A549 (cell line): ENCODE results near the gene OR2V1. TPM values are rescaled to one million over a fixed set of nuclear protein-coding genes. Genes with fewer than 3 reads are reported as not detected.

Experiments used
- ATAC-seq, 2 experiments: fragments of 200-7000 bp in 1 of 2; fragments of >200 bp in 1 of 2; cut with Nextera tagmentation in 1 of 2; cut with Tn5 transposase in 1 of 2; 3 replicates each; pipeline versions ENCODE4 v1.8.0 to v1.9.1; 2018 to 2020; ENCODE audit warnings: mild to moderate bottlenecking in 1 of 2, moderate library complexity in 1 of 2
- CTCF ChIA-PET: fragments of 300-600 bp; sonication (Branson Sonifier 250); formaldehyde crosslinking; extraction: SDS; loops from one replicate; lab custom pipeline; 2021; ENCODE audit warnings: antibody characterized with exemption, inconsistent platforms; lab: Yijun Ruan, JAX
- POLR2A ChIA-PET: fragments of 350-600 bp; formaldehyde crosslinking; extraction: SDS; loops from one replicate; lab custom pipeline; 2021; ENCODE audit warnings: antibody characterized with exemption, inconsistent platforms; lab: Yijun Ruan, JAX
- DNase-seq, 2 experiments: peaks; one replicate each; pipeline versions ENCODE4 v3.0.0 to v3.0.0-alpha.2; 2011 to 2016; ENCODE audit warnings: low read depth in 1 of 2, low spot score in 1 of 2
- FAIRE-seq: peaks from 2 replicates; lab custom pipeline; 2011; peaks lifted over from hg19 to GRCh38; lab: Jason Lieb, UNC
- H3K27ac ChIP-seq, 2 experiments: fragments of >200 bp; sonication (Bioruptor Twin); formaldehyde crosslinking; 3 replicates each; pipeline ENCODE4 v1.5.1; 2016 to 2017
- H3K4me1 ChIP-seq: fragments of >200 bp; sonication (Bioruptor Twin); formaldehyde crosslinking; 3 replicates; pipeline ENCODE4 v1.6.1; 2016
- H3K4me2 ChIP-seq: fragments of >200 bp; sonication (Bioruptor Twin); formaldehyde crosslinking; 3 replicates; pipeline ENCODE4 v1.6.1; 2016
- H3K4me3 ChIP-seq: fragments of >200 bp; sonication (Bioruptor Twin); formaldehyde crosslinking; 3 replicates; pipeline ENCODE4 v1.5.1; 2016
- H3K9me3 ChIP-seq: fragments of >200 bp; sonication (Bioruptor Twin); formaldehyde crosslinking; 3 replicates; pipeline ENCODE4 v1.6.1; 2016
- BCL3 ChIP-seq: fragments of >200 bp; sonication (Bioruptor Twin); formaldehyde crosslinking; IDR thresholded peaks from 3 replicates; pipeline ENCODE4 v1.6.1; 2016
- BHLHE40 ChIP-seq: IDR thresholded peaks from 2 replicates; pipeline ENCODE4 v1.6.1; 2012; ENCODE audit warnings: low read depth, low read length, inconsistent platforms
- CHD4 ChIP-seq: fragments of 200-600 bp; sonication (generic); IDR thresholded peaks from 2 replicates; pipeline ENCODE4 v1.6.1; 2016; ENCODE audit warnings: antibody characterized with exemption, mild to moderate bottlenecking, borderline replicate concordance
- CTCF ChIP-seq: fragments of >200 bp; sonication (Bioruptor Twin); formaldehyde crosslinking; IDR thresholded peaks from 3 replicates; pipeline ENCODE4 v1.5.1; 2016
- EP300 ChIP-seq, 2 experiments: fragments of >200 bp; sonication (Bioruptor Twin); formaldehyde crosslinking; IDR thresholded peaks; 2 replicates in 1 of 2; 3 replicates in 1 of 2; pipeline ENCODE4 v1.6.1; 2016 to 2017
- ESRRA ChIP-seq: fragments of 150-350 bp; IDR thresholded peaks from 2 replicates; pipeline ENCODE4 v1.6.1; 2014; ENCODE audit warnings: mild to moderate bottlenecking, low read length, borderline replicate concordance
- FOSB ChIP-seq: fragments of 250-450 bp; sonication (Bioruptor Pico); IDR thresholded peaks from 2 replicates; pipeline ENCODE4 v1.5.0; 2020; ENCODE audit warnings: mild to moderate bottlenecking, moderate library complexity
- HEYL ChIP-seq: fragments of 250-450 bp; sonication (Bioruptor Pico); IDR thresholded peaks from 2 replicates; pipeline ENCODE4 v1.8.0; 2021; ENCODE audit warnings: mild to moderate bottlenecking, moderate library complexity
- HMGXB4 ChIP-seq: fragments of 250-450 bp; sonication (Bioruptor Pico); IDR thresholded peaks from 2 replicates; pipeline ENCODE4 v1.5.0; 2021; ENCODE audit warnings: mild to moderate bottlenecking, moderate library complexity, borderline replicate concordance
- HOXA7 ChIP-seq: fragments of 250-450 bp; sonication (Bioruptor Pico); IDR thresholded peaks from 2 replicates; pipeline ENCODE4 v1.5.0; 2020; ENCODE audit warnings: mild to moderate bottlenecking, moderate library complexity
- HOXB5 ChIP-seq: fragments of 250-450 bp; sonication (Bioruptor Pico); IDR thresholded peaks from 2 replicates; pipeline ENCODE4 v1.5.0; 2020; ENCODE audit warnings: mild to moderate bottlenecking, moderate library complexity
- JUN ChIP-seq, 2 experiments: fragments of >200 bp; sonication (Bioruptor Twin); formaldehyde crosslinking; IDR thresholded peaks; 2 replicates in 1 of 2; 3 replicates in 1 of 2; pipeline ENCODE4 v1.6.1; 2016 to 2017
- KDM1A ChIP-seq: fragments of 200-600 bp; sonication (generic); IDR thresholded peaks from 2 replicates; pipeline ENCODE4 v1.6.1; 2016; ENCODE audit warnings: low read depth, mild to moderate bottlenecking
- MAX ChIP-seq: IDR thresholded peaks from 2 replicates; pipeline ENCODE4 v1.6.1; 2012
- NPAS2 ChIP-seq: fragments of 250-450 bp; sonication (Bioruptor Pico); IDR thresholded peaks from 2 replicates; pipeline ENCODE4 v1.8.0; 2022; ENCODE audit warnings: mild to moderate bottlenecking, moderate library complexity, borderline replicate concordance
- NR3C1 ChIP-seq: fragments of >200 bp; sonication (Bioruptor Twin); formaldehyde crosslinking; IDR thresholded peaks from 3 replicates; pipeline ENCODE4 v1.6.1; 2017
- POLR2A ChIP-seq: IDR thresholded peaks from 2 replicates; pipeline ENCODE4 v1.6.1; 2012; ENCODE audit warnings: mild to moderate bottlenecking, low read length
- POLR2AphosphoS2 ChIP-seq: conservative IDR thresholded peaks from 2 replicates; pipeline ENCODE4 v1.6.1; 2012; ENCODE audit warnings: low read length, improper control_type of control experiment, inconsistent platforms
- RAD21 ChIP-seq, 2 experiments: fragments of >200 bp in 1 of 2; sonication (Bioruptor Twin) in 1 of 2; formaldehyde crosslinking in 1 of 2; IDR thresholded peaks in 1 of 2; conservative IDR thresholded peaks in 1 of 2; 2 replicates in 1 of 2; 3 replicates in 1 of 2; pipeline ENCODE4 v1.6.1; 2012 to 2018; ENCODE audit warnings: inconsistent platforms in 1 of 2
- RCOR1 ChIP-seq: fragments of 150-350 bp; IDR thresholded peaks from 2 replicates; pipeline ENCODE4 v1.6.1; 2014; ENCODE audit warnings: antibody characterized with exemption, low read length, low read depth
- RFX5 ChIP-seq: fragments of 450-650 bp; IDR thresholded peaks from 2 replicates; pipeline ENCODE4 v1.7.1; 2014; ENCODE audit warnings: antibody characterized with exemption, mild to moderate bottlenecking, moderate library complexity
- SMC3 ChIP-seq: fragments of >200 bp; sonication (Bioruptor Twin); formaldehyde crosslinking; IDR thresholded peaks from 3 replicates; pipeline ENCODE4 v1.6.1; 2018; ENCODE audit warnings: inconsistent platforms
- TP53 ChIP-seq: fragments of 250-450 bp; sonication (Bioruptor Pico); IDR thresholded peaks from 2 replicates; pipeline ENCODE4 v1.5.0; 2021; ENCODE audit warnings: mild to moderate bottlenecking, moderate library complexity
- ZC3H11A ChIP-seq: fragments of 450-650 bp; IDR thresholded peaks from 2 replicates; pipeline ENCODE4 v1.6.1; 2014; ENCODE audit warnings: antibody characterized with exemption, mild to moderate bottlenecking
- ZNF302 ChIP-seq: fragments of 250-450 bp; sonication (Bioruptor Pico); IDR thresholded peaks from 2 replicates; pipeline ENCODE4 v1.9.0; 2021; ENCODE audit warnings: inconsistent platforms, mild to moderate bottlenecking, moderate library complexity
- ZSCAN20 ChIP-seq: fragments of 250-450 bp; sonication (Bioruptor Pico); IDR thresholded peaks from 2 replicates; pipeline ENCODE4 v1.8.0; 2022; ENCODE audit warnings: mild to moderate bottlenecking, moderate library complexity
- WGBS: methylation state at CpG from one replicate; pipeline ENCODE4 v1.1.6; 2017; ENCODE audit errors: missing lambda C conversion rate; 5-methylcytosine and 5-hydroxymethylcytosine counted together
- polyA plus RNA-seq, 4 experiments: library from polyadenylated mRNA; depleted of rRNA in 3 of 4; stranded (reverse); fragments of >200 nt; fragmentation: RNase III in 1 of 4; extraction: RNeasy Plus Mini Kit Qiagen cat#74134 plus additional on column Dnase treatment in 1 of 4; gene quantifications; 2 replicates in 3 of 4; 3 replicates in 1 of 4; pipeline ENCODE4 v1.2.3, GENCODE V29; 2011 to 2017

The OR2V1 gene
- polyA plus RNA-seq, 2 of the 4 experiments (the other 2 are of a cell fraction): not detected

- FAIRE-seq (peak; percentile 18), ATAC-seq (peak; percentile 78 to 90), DNase-seq (peak; percentile 87 to 91)
- Histone ChIP-seq H3K4me1 (peaks cover 22% of the 10 kb centered on the region), H3K4me3 (no peak overlapping the region; the same call in 2 of the 3 replicates), H3K27ac (peak overlapping the region; percentile 90 to 99), H3K4me2 (peak overlapping the region; percentile 91), H3K9me3 (no peaks in the 10 kb centered on the region)
- TF ChIP-seq NR3C1 (no peak), HOXB5 (no peak), SMC3 (peak; percentile 84), BCL3 (no peak), RFX5 (no peak), CTCF (peak; percentile 91), RAD21 (conservative IDR thresholded peaks at IDR 0.05 in 1 of 2, IDR thresholded peaks at IDR 0.05 in 1 of 2) (peak; percentile 90 to 91), MAX (peak; percentile 63), HEYL (CRISPR knock-in tag) (no peak)
- ChIA-PET CTCF (interaction anchor here (0.6 to 2.7 kb wide), 30 partner anchors 9 to 396 kb away, joined by 3 to 15 read pairs (median 5); partner anchors contain the start of gene OR2V2), POLR2A (no interaction called here)
- WGBS: 44% methylated on average over 20 of the region's 20 CpGs
Measured at GRCh38 chr5:181159286-181160151, 28.6 kb upstream of the OR2V1 start.

- Histone ChIP-seq H3K4me1 (peaks cover 22% of the 10 kb centered on the region), H3K4me3 (no peak overlapping the region), H3K27ac (0 out of 6 replicates have a peak overlapping the region, but pooled peaks of 1 of the 2 experiments have one; percentile 38), H3K9me3 (no peaks in the 10 kb centered on the region), H3K4me2 (no peak overlapping the region)
- ChIA-PET CTCF (interaction anchor here (0.8 to 2.7 kb wide), 23 partner anchors 8 to 296 kb away, joined by 3 to 15 read pairs (median 6); partner anchors contain the start of gene OR2V2), POLR2A (no interaction called here)
- WGBS: 95% methylated on average over 3 of the region's 3 CpGs
- ATAC-seq: no peak
- FAIRE-seq: no peak
- TF ChIP-seq BHLHE40 (no peak), POLR2A (no peak), EP300 (IDR thresholded peaks at IDR 0.05) (no peak), HOXB5 (no peak), KDM1A (no peak), JUN (IDR thresholded peaks at IDR 0.05) (no peak), CHD4 (no peak), ZNF302 (no peak), POLR2AphosphoS2 (no peak), ESRRA (no peak)
- no peak for DNase-seq
Measured at GRCh38 chr5:181158869-181159268, 27.9 kb upstream of the OR2V1 start.

GRCh38 chr5:181156758-181157157, 25.8 kb upstream of the OR2V1 start:
- no peak for ATAC-seq
- DNase-seq: no peak
- no peak for TF ChIP-seq ZSCAN20 (CRISPR knock-in tag)
- TF ChIP-seq HMGXB4 (CRISPR knock-in tag): no peak
- no peak for TF ChIP-seq RCOR1
- no peak for TF ChIP-seq NR3C1
- no peak for TF ChIP-seq CHD4
- TF ChIP-seq FOSB (CRISPR knock-in tag): no peak
- TF ChIP-seq HOXA7: no peak
- TF ChIP-seq ZC3H11A: no peak
- no peak for TF ChIP-seq TP53 (CRISPR knock-in tag)
- no peak for TF ChIP-seq NPAS2 (CRISPR knock-in tag)
- Histone ChIP-seq H3K27ac (no peak overlapping the region), H3K9me3 (no peaks in the 10 kb centered on the region), H3K4me1 (peaks cover 21% of the 10 kb centered on the region), H3K4me3 (no peak overlapping the region), H3K4me2 (no peak overlapping the region)
- POLR2A ChIA-PET: no interaction called here
- CTCF ChIA-PET: interaction anchor here (0.8 to 1.7 kb wide), 5 partner anchors 11 to 294 kb away, joined by 3 to 7 read pairs (median 3); no protein-coding TSS in a partner anchor
- FAIRE-seq: no peak
- WGBS: 43% methylated on average over 3 of the region's 3 CpGs
